IMR-90 (cell line): Measurements from ENCODE around the gene COMMD1. TPM values are rescaled to one million over a fixed set of nuclear protein-coding genes. Genes with fewer than 3 reads are reported as not detected.

Source experiments
- ATAC-seq: fragments of 200-7000 bp; cut with Tn5 transposase; 2 replicates; pipeline ENCODE4 v1.9.1; 2020; ENCODE audit warnings: low read depth, mild to moderate bottlenecking, moderate library complexity
- BruUV-seq: library from RNA; stranded (reverse); fragments of 400-500 nt; replicated peaks from 2 replicates; lab custom pipeline; 2021; lab: Mats Ljungman, UMichigan
- CTCF ChIA-PET: fragments of 300-600 bp; formaldehyde crosslinking; extraction: SDS; loops from one replicate; lab custom pipeline; 2021; ENCODE audit warnings: antibody characterized with exemption; lab: Yijun Ruan, JAX
- POLR2A ChIA-PET: fragments of 300-600 bp; sonication (Branson Sonifier 250); formaldehyde crosslinking; loops from one replicate; lab custom pipeline; 2022; ENCODE audit warnings: antibody characterized with exemption; ENCODE audit not compliant: unreplicated experiment; lab: Charles Lee
- DNase-seq: peaks from one replicate; pipeline ENCODE4 v3.0.0; 2013
- H2AFZ ChIP-seq: replicated peaks from 2 replicates; pipeline ENCODE3; 2013; ENCODE audit warnings: low read length, mild to moderate bottlenecking; ENCODE audit not compliant: poor library complexity
- H2AK5ac ChIP-seq: 2 replicates; pipeline ENCODE4 v1.6.1; 2013; ENCODE audit warnings: low read depth, low read length, inconsistent platforms
- H2AK9ac ChIP-seq: replicated peaks from 2 replicates; pipeline ENCODE3; 2013; ENCODE audit warnings: mild to moderate bottlenecking, low read depth, low read length, moderate library complexity; ENCODE audit not compliant: poor library complexity
- H2BK120ac ChIP-seq: 2 replicates; pipeline ENCODE4 v1.6.1; 2013; ENCODE audit warnings: low read depth, low read length, inconsistent platforms
- H2BK15ac ChIP-seq: 3 replicates; pipeline ENCODE4 v1.6.1; 2013; ENCODE audit warnings: low read depth, low read length, inconsistent platforms
- H2BK20ac ChIP-seq: 2 replicates; pipeline ENCODE4 v1.6.1; 2013; ENCODE audit warnings: low read depth, mild to moderate bottlenecking, inconsistent platforms, low read length, moderate library complexity
- H2BK5ac ChIP-seq: 2 replicates; pipeline ENCODE4 v1.6.1; 2013; ENCODE audit warnings: mild to moderate bottlenecking, low read depth, low read length, inconsistent platforms; ENCODE audit not compliant: poor library complexity, severe bottlenecking
- H3K14ac ChIP-seq: replicated peaks from 2 replicates; pipeline ENCODE4 v1.6.1; 2013; ENCODE audit warnings: low read depth, low read length, inconsistent platforms
- H3K18ac ChIP-seq: 2 replicates; pipeline ENCODE4 v1.6.1; 2013; ENCODE audit warnings: low read depth, low read length, control low read depth
- H3K23ac ChIP-seq: 2 replicates; pipeline ENCODE4 v1.6.1; 2013; ENCODE audit warnings: low read depth, low read length, inconsistent platforms
- H3K27ac ChIP-seq: 2 replicates; pipeline ENCODE4 v1.5.1; 2013; ENCODE audit warnings: mild to moderate bottlenecking, control low read depth, low read length; ENCODE audit not compliant: insufficient read depth
- H3K27me3 ChIP-seq: 2 replicates; pipeline ENCODE4 v1.6.1; 2013; ENCODE audit warnings: low read length; ENCODE audit not compliant: control insufficient read depth, insufficient read depth
- H3K36me3 ChIP-seq: 2 replicates; pipeline ENCODE4 v1.6.1; 2013; ENCODE audit warnings: low read length, mixed read lengths; ENCODE audit not compliant: control insufficient read depth, insufficient read depth
- H3K4ac ChIP-seq: 2 replicates; pipeline ENCODE4 v1.6.1; 2013; ENCODE audit warnings: low read depth, low read length, inconsistent platforms
- H3K4me1 ChIP-seq: 2 replicates; pipeline ENCODE4 v1.6.1; 2013; ENCODE audit warnings: low read length, mixed read lengths; ENCODE audit not compliant: control insufficient read depth, insufficient read depth
- H3K4me2 ChIP-seq: 2 replicates; pipeline ENCODE4 v1.6.1; 2013; ENCODE audit warnings: low read depth, mild to moderate bottlenecking, control low read depth, low read length, moderate library complexity
- H3K4me3 ChIP-seq: 2 replicates; pipeline ENCODE4 v1.5.1; 2013; ENCODE audit warnings: low read depth, mild to moderate bottlenecking, control low read depth, low read length, moderate library complexity; ENCODE audit not compliant: insufficient read depth
- H3K56ac ChIP-seq: 2 replicates; pipeline ENCODE4 v1.6.1; 2013; ENCODE audit warnings: low read length, inconsistent platforms; ENCODE audit not compliant: insufficient read depth; ENCODE audit errors: extremely low read depth
- H3K79me1 ChIP-seq, 2 experiments: 2 replicates each; pipeline ENCODE4 v1.6.1; 2013; ENCODE audit warnings: low read length in 2 of 2, inconsistent platforms in 1 of 2, low read depth in 1 of 2
- H3K9ac ChIP-seq: 2 replicates; pipeline ENCODE4 v1.6.1; 2013; ENCODE audit warnings: low read depth, low read length, control low read depth
- H3K9me1 ChIP-seq: 2 replicates; pipeline ENCODE4 v1.6.1; 2013; ENCODE audit warnings: low read length, inconsistent platforms; ENCODE audit not compliant: insufficient read depth
- H3K9me3 ChIP-seq: 2 replicates; pipeline ENCODE4 v1.6.1; 2013; ENCODE audit warnings: low read length; ENCODE audit not compliant: control insufficient read depth, insufficient read depth
- H4K20me1 ChIP-seq: 2 replicates; pipeline ENCODE4 v1.6.1; 2013; ENCODE audit warnings: low read length, inconsistent platforms; ENCODE audit not compliant: insufficient read depth
- H4K5ac ChIP-seq: 2 replicates; pipeline ENCODE4 v1.6.1; 2013; ENCODE audit warnings: mild to moderate bottlenecking, low read depth, low read length, control low read depth
- H4K8ac ChIP-seq, 2 experiments: 2 replicates each; pipeline ENCODE4 v1.6.1; 2013; ENCODE audit warnings: low read depth in 2 of 2, low read length in 2 of 2, control low read depth in 1 of 2, inconsistent platforms in 1 of 2
- H4K91ac ChIP-seq: 2 replicates; pipeline ENCODE4 v1.6.1; 2013; ENCODE audit warnings: low read depth, low read length, inconsistent platforms; ENCODE audit not compliant: insufficient read depth
- CEBPB ChIP-seq: IDR thresholded peaks from 2 replicates; pipeline ENCODE4 v1.6.1; 2012; ENCODE audit warnings: low read depth, low read length, improper control_type of control experiment
- CHD1 ChIP-seq: IDR thresholded peaks from 2 replicates; pipeline ENCODE4 v1.6.1; 2012; ENCODE audit warnings: low read depth, low read length, improper control_type of control experiment
- MAFK ChIP-seq: IDR thresholded peaks from 2 replicates; pipeline ENCODE4 v1.6.1; 2012; ENCODE audit warnings: low read depth, low read length, improper control_type of control experiment
- MXI1 ChIP-seq: IDR thresholded peaks from 2 replicates; pipeline ENCODE4 v1.6.1; 2012; ENCODE audit warnings: low read depth, mild to moderate bottlenecking, low read length, moderate library complexity, borderline replicate concordance
- RCOR1 ChIP-seq: IDR thresholded peaks from 2 replicates; pipeline ENCODE4 v1.6.1; 2012; ENCODE audit warnings: mild to moderate bottlenecking, low read length, improper control_type of control experiment; ENCODE audit not compliant: insufficient replicate concordance
- RFX5 ChIP-seq: IDR thresholded peaks from 2 replicates; pipeline ENCODE4 v1.8.0; 2012; ENCODE audit warnings: low read depth, mild to moderate bottlenecking, low read length, moderate library complexity
- WGBS, 2 experiments: methylation state at CpG; one replicate each; pipeline versions ENCODE4 v1.1.5 to v1.1.7; 2013; ENCODE audit warnings: missing lambda C conversion rate in 2 of 2; ENCODE audit not compliant: insufficient read length in 1 of 2; ENCODE audit errors: extremely low coverage in 2 of 2; 5-methylcytosine and 5-hydroxymethylcytosine counted together
- dilution Hi-C: fragments of 300-500 bp; cut with HindIII; formaldehyde crosslinking; loops from one replicate; pipeline ENCODE4 v1.14.3; 2018; ENCODE audit warnings: low sequenced_read_pairs; ENCODE audit not compliant: unreplicated experiment
- in situ Hi-C: fragments of 300-500 bp; cut with MboI; formaldehyde crosslinking; loops from 3 replicates; pipeline ENCODE4 v1.14.3; 2019; ENCODE audit warnings: low sequenced_read_pairs, inconsistent platforms, mixed read lengths
- intact Hi-C: fragments of 100-400 bp; cut with micrococcal nuclease; formaldehyde crosslinking; loops from 2 replicates; pipeline ENCODE4 v1.10.0; 2022
- polyA plus RNA-seq, 3 experiments: library from polyadenylated mRNA; depleted of rRNA; stranded (reverse); fragments of >200 nt; gene quantifications; 2 replicates each; pipeline ENCODE4 v1.2.3, GENCODE V29; 2012; ENCODE audit warnings: low replicate concordance in 1 of 3
- total RNA-seq: library from RNA; depleted of rRNA; stranded (reverse); fragments of >200 nt; gene quantifications from 2 replicates; pipeline ENCODE4 v1.2.3, GENCODE V29; 2012

The COMMD1 gene
- total and polyA plus RNA-seq, 2 of the 4 experiments (the other 2 are of a cell fraction): 42.8 to 60.4 TPM

- POLR2A ChIA-PET: no interaction called here
- Histone ChIP-seq H3K4me3 (no peak overlapping the region), H4K5ac (no peak overlapping the region), H3K36me3 (peaks cover 2% of the 10 kb centered on the region; the same call in 1 of the 2 replicates), H3K4ac (no peak overlapping the region), H2BK5ac (no peak overlapping the region), H3K9me1 (no peaks in the 10 kb centered on the region), H2BK120ac (no peak overlapping the region), H3K27me3 (no peaks in the 10 kb centered on the region), H4K8ac (no peak overlapping the region), H3K14ac (no peak overlapping the region), H3K56ac (no peak overlapping the region), H2BK20ac (no peak overlapping the region), H3K18ac (no peak overlapping the region), H3K79me1 (peaks cover 0 to 6% of the 10 kb centered on the region in 2 experiments; a peak in 2 of 4 replicates), H2AFZ (no peak overlapping the region), H4K91ac (no peak overlapping the region), H2AK9ac (no peak overlapping the region), H4K20me1 (no peaks in the 10 kb centered on the region), H3K9me3 (no peaks in the 10 kb centered on the region), H3K23ac (no peak overlapping the region), H3K9ac (no peak overlapping the region), H2BK15ac (no peak overlapping the region), H3K4me2 (no peak overlapping the region), H2AK5ac (no peak overlapping the region), H3K4me1 (peaks cover 4% of the 10 kb centered on the region), H3K27ac (no peak overlapping the region)
- ATAC-seq: no peak
- DNase-seq: no peak
- dilution Hi-C loops: no loop called here
- no peak for TF ChIP-seq CHD1
- no peak for TF ChIP-seq CEBPB
- TF ChIP-seq RFX5: no peak
- no peak for TF ChIP-seq RCOR1
- no peak for TF ChIP-seq MXI1
- no peak for TF ChIP-seq MAFK
- CTCF ChIA-PET: no interaction called here
- in situ Hi-C loops: no loop called here
- no TSS peak for BruUV-seq
- 70% methylated on average over 2 of the region's 15 CpGs; no CpG with 5 or more reads in 1 of the 2 experiments for WGBS, 2 experiments
- intact Hi-C loops: no loop called here
Observed at GRCh38 chr2:61924895-61925663, 19.6 kb downstream of the COMMD1 start.
